ENCODE results near the gene SLC6A20.

GRCh38 chr3:45786801-45787495 is 9.4 kb downstream of the SLC6A20 start:
- TF ChIP-seq CTCF (conservative IDR thresholded peaks at IDR 0.05; ENCODE audit: low read length) (no peak), EZH2phosphoT487 (IDR thresholded peaks at IDR 0.05; ENCODE audit: borderline replicate concordance, low read depth, low read length) (no peak)

Measured in OCI-LY7 (cell line).